ENCODE data around the gene CCDC180. TPM values are rescaled to one million over a fixed set of nuclear protein-coding genes. Genes with fewer than 3 reads are reported as not detected.

CCDC180 gene
- total RNA-seq, 2 experiments from 2014 or later = 0.13 to 1.2 TPM

GRCh38 chr9:97315550-97315949 is 8.1 kb downstream of the CCDC180 start:
- no peak for DNase-seq (ENCODE audit: low spot score)
- TF ChIP-seq, protein P1, sequence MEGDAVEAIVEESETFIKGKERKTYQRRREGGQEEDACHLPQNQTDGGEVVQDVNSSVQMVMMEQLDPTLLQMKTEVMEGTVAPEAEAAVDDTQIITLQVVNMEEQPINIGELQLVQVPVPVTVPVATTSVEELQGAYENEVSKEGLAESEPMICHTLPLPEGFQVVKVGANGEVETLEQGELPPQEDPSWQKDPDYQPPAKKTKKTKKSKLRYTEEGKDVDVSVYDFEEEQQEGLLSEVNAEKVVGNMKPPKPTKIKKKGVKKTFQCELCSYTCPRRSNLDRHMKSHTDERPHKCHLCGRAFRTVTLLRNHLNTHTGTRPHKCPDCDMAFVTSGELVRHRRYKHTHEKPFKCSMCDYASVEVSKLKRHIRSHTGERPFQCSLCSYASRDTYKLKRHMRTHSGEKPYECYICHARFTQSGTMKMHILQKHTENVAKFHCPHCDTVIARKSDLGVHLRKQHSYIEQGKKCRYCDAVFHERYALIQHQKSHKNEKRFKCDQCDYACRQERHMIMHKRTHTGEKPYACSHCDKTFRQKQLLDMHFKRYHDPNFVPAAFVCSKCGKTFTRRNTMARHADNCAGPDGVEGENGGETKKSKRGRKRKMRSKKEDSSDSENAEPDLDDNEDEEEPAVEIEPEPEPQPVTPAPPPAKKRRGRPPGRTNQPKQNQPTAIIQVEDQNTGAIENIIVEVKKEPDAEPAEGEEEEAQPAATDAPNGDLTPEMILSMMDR (conservative IDR thresholded peaks at IDR 0.05; ENCODE audit: low read length) = no peak
- no peak for TF ChIP-seq EZH2phosphoT487 (IDR thresholded peaks at IDR 0.05; ENCODE audit: borderline replicate concordance, low read depth, low read length)
- no peaks in the 10 kb centered on the region for H3K4me1 ChIP-seq (ENCODE audit: insufficient read depth, low read length, poor library complexity, severe bottlenecking)
- H3K79me2 ChIP-seq (ENCODE audit: insufficient read depth, low read depth, low read length) = no peaks in the 10 kb centered on the region
- no TSS peak for BruUV-seq (replicated peaks)
- no peak overlapping the region for H2AFZ ChIP-seq (ENCODE audit: low read length)
- CTCF ChIA-PET (ENCODE audit: unreplicated experiment) = no interaction called here
- no peaks in the 10 kb centered on the region for H3K9me2 ChIP-seq (ENCODE audit: insufficient read depth, low read length)
- intact Hi-C loops (cut with micrococcal nuclease; ENCODE audit: unreplicated experiment) = no loop called here
- no peak overlapping the region for H3K27ac ChIP-seq (ENCODE audit: low read depth, low read length, poor library complexity, severe bottlenecking)
- no peaks in the 10 kb centered on the region for H3K9me3 ChIP-seq (ENCODE audit: low read length)
- no peak overlapping the region for H3K4me2 ChIP-seq (ENCODE audit: low read length)
- no peaks in the 10 kb centered on the region for H4K20me1 ChIP-seq (ENCODE audit: insufficient read depth, low read length)
- POLR2A ChIA-PET = no interaction called here
- no peaks in the 10 kb centered on the region for H3K36me3 ChIP-seq (ENCODE audit: insufficient read depth, low read length)
- no peak overlapping the region for H3K4me3 ChIP-seq (ENCODE audit: low read depth, low read length, poor library complexity, severe bottlenecking)

- H3K4me2 ChIP-seq (ENCODE audit: low read length) = no peak overlapping the region
Observed at GRCh38 chr9:97316904-97317303, 9.4 kb downstream of the CCDC180 start.

DNA sequence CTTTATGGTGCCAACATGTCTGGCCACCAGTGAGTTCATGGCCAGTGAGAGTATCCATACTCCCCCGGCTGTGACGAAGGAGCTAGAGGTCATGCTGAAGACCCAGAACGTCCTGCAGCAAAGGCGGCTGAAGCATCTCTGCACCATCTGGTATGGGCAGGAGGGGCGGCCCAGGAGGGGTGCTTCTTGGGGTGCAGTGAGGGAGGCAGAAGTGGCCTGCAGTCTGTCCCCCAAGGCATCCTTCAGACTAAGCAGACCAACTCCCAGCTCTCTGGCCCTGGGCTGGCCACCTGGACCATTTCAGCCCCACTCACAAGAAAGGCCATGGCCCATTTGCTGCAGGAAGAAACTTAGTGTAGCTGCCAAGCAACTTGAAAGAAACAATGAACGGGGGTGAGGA is 11.0 kb downstream of the CCDC180 start:
- ChIA-PET CTCF (ENCODE audit: unreplicated experiment) (no interaction called here), POLR2A (no interaction called here)
- DNase-seq (ENCODE audit: low spot score) = no peak
- TF ChIP-seq, protein P1 (conservative IDR thresholded peaks at IDR 0.05; ENCODE audit: low read length) = no peak
- TF ChIP-seq EZH2phosphoT487 (IDR thresholded peaks at IDR 0.05; ENCODE audit: borderline replicate concordance, low read depth, low read length) = no peak
- Histone ChIP-seq H2AFZ (ENCODE audit: low read length) (no peak overlapping the region), H3K4me3 (ENCODE audit: low read depth, low read length, poor library complexity, severe bottlenecking) (no peak overlapping the region), H4K20me1 (ENCODE audit: insufficient read depth, low read length) (no peaks in the 10 kb centered on the region), H3K4me1 (ENCODE audit: insufficient read depth, low read length, poor library complexity, severe bottlenecking) (no peaks in the 10 kb centered on the region), H3K36me3 (ENCODE audit: insufficient read depth, low read length) (no peaks in the 10 kb centered on the region), H3K4me2 (ENCODE audit: low read length) (no peak overlapping the region), H3K9me3 (ENCODE audit: low read length) (no peaks in the 10 kb centered on the region), H3K9me2 (ENCODE audit: insufficient read depth, low read length) (no peaks in the 10 kb centered on the region), H3K27ac (ENCODE audit: low read depth, low read length, poor library complexity, severe bottlenecking) (no peak overlapping the region), H3K79me2 (ENCODE audit: insufficient read depth, low read depth, low read length) (no peaks in the 10 kb centered on the region)
- intact Hi-C loops (cut with micrococcal nuclease; ENCODE audit: unreplicated experiment) = no loop called here
- BruUV-seq (replicated peaks) = no TSS peak

More at GRCh38 chr9:97316904-97317303, 9.4 kb downstream of the CCDC180 start:
- H3K27ac ChIP-seq (ENCODE audit: low read depth, low read length, poor library complexity, severe bottlenecking) = no peak overlapping the region
- H4K20me1 ChIP-seq (ENCODE audit: insufficient read depth, low read length) = no peaks in the 10 kb centered on the region
- H2AFZ ChIP-seq (ENCODE audit: low read length) = no peak overlapping the region
- H3K4me3 ChIP-seq (ENCODE audit: low read depth, low read length, poor library complexity, severe bottlenecking) = no peak overlapping the region
- intact Hi-C loops (cut with micrococcal nuclease; ENCODE audit: unreplicated experiment) = no loop called here
- H3K4me1 ChIP-seq (ENCODE audit: insufficient read depth, low read length, poor library complexity, severe bottlenecking) = no peaks in the 10 kb centered on the region
- TF ChIP-seq EZH2phosphoT487 (IDR thresholded peaks at IDR 0.05; ENCODE audit: borderline replicate concordance, low read depth, low read length) = no peak
- TF ChIP-seq, protein P1 (conservative IDR thresholded peaks at IDR 0.05; ENCODE audit: low read length) = no peak
- no TSS peak for BruUV-seq (replicated peaks)
- no peaks in the 10 kb centered on the region for H3K9me2 ChIP-seq (ENCODE audit: insufficient read depth, low read length)
- ChIA-PET CTCF (ENCODE audit: unreplicated experiment) (interaction anchor here (0.9 kb wide), 1 partner anchor 14 kb away, joined by 3 read pairs; no protein-coding TSS in a partner anchor), POLR2A (no interaction called here)
- H3K79me2 ChIP-seq (ENCODE audit: insufficient read depth, low read depth, low read length) = no peaks in the 10 kb centered on the region
- H3K9me3 ChIP-seq (ENCODE audit: low read length) = no peaks in the 10 kb centered on the region
- H3K36me3 ChIP-seq (ENCODE audit: insufficient read depth, low read length) = no peaks in the 10 kb centered on the region
- DNase-seq (ENCODE audit: low spot score) = no peak

All from OCI-LY7 (cell line).